HCT116 (cell line): ENCODE results near the gene CHI3L2. TPM values are rescaled to one million over a fixed set of nuclear protein-coding genes. Genes with fewer than 3 reads are reported as not detected.

Experiments
- ATAC-seq: fragments of 200-7000 bp; cut with Tn5 transposase; 2 replicates; pipeline ENCODE4 v1.9.1; 2020; ENCODE audit warnings: mild to moderate bottlenecking, moderate library complexity
- BruUV-seq: library from RNA; stranded (reverse); fragments of 400-500 nt; replicated peaks from 2 replicates; lab custom pipeline; 2021; lab: Mats Ljungman, UMichigan
- CTCF ChIA-PET: fragments of 300-600 bp; sonication (Branson Sonifier 250); formaldehyde crosslinking; loops from one replicate; lab custom pipeline; 2021; ENCODE audit warnings: antibody characterized with exemption; lab: Charles Lee
- POLR2A ChIA-PET: fragments of 300-600, 350-600 bp; sonication (Branson Sonifier 250); formaldehyde crosslinking; loops from one replicate; lab custom pipeline; 2021; ENCODE audit warnings: antibody characterized with exemption; lab: Charles Lee
- RAD21 ChIA-PET, 2 experiments: fragments of 300-600 bp; sonication (Branson Sonifier 250); formaldehyde crosslinking; loops; one replicate each; lab custom pipeline; 2023; ENCODE audit warnings: low total read pairs in 2 of 2; ENCODE audit not compliant: uncharacterized antibody in 2 of 2, unreplicated experiment in 2 of 2, low non-redundant PET in 1 of 2; lab: Charles Lee
- DNase-seq: peaks from one replicate; pipeline ENCODE4 v3.0.0-alpha.2; 2010; ENCODE audit warnings: low read depth, low spot score
- H2AFZ ChIP-seq: fragments of 200-600 bp; shearing (Covaris generic), sonication (generic); 2 replicates; pipeline ENCODE4 v1.6.1; 2017; ENCODE audit warnings: low read depth, mixed run types, mixed read lengths, antibody characterized with exemption, low read length; ENCODE audit not compliant: poor library complexity, severe bottlenecking
- H3K27ac ChIP-seq: 2 replicates; pipeline ENCODE4 v1.5.1; 2012; ENCODE audit warnings: low read depth, low read length
- H3K27me3 ChIP-seq: fragments of 200-600 bp; sonication (generic); 2 replicates; pipeline ENCODE4 v1.6.1; 2016; ENCODE audit warnings: mixed run types, low read length, mixed read lengths; ENCODE audit not compliant: insufficient read depth
- H3K36me3 ChIP-seq, 2 experiments: fragments of 200-500 bp in 1 of 2; fragments of 200-600 bp in 1 of 2; sonication (Bioruptor generic) in 1 of 2; sonication (generic) in 1 of 2; 2 replicates each; pipeline versions ENCODE4 v1.5.1 to v1.6.1; 2014 to 2016; ENCODE audit warnings: low read length in 2 of 2, inconsistent platforms in 1 of 2, mixed read lengths in 1 of 2, mixed run types in 1 of 2; ENCODE audit not compliant: insufficient read depth in 2 of 2, control insufficient read depth in 1 of 2
- H3K4me1 ChIP-seq, 2 experiments: fragments of 200-600 bp in 1 of 2; sonication (generic) in 1 of 2; 2 replicates each; pipeline versions ENCODE4 v1.5.1 to v1.6.1; 2012 to 2017; ENCODE audit warnings: low read length in 2 of 2, inconsistent platforms in 1 of 2, mild to moderate bottlenecking in 1 of 2, mixed read lengths in 1 of 2, mixed run types in 1 of 2, moderate library complexity in 1 of 2; ENCODE audit not compliant: insufficient read depth in 2 of 2, control insufficient read depth in 1 of 2
- H3K4me2 ChIP-seq: fragments of 200-600 bp; sonication (generic); 2 replicates; pipeline ENCODE4 v1.6.1; 2017; ENCODE audit warnings: mixed run types, low read length, mixed read lengths
- H3K4me3 ChIP-seq, 2 experiments: fragments of 200-600 bp in 1 of 2; sonication (generic) in 1 of 2; replicated peaks in 1 of 2; 2 replicates each; pipeline ENCODE4 v1.5.1; 2011 to 2016; ENCODE audit warnings: low read length in 2 of 2, control low read depth in 1 of 2, low read depth in 1 of 2, mild to moderate bottlenecking in 1 of 2, mixed read lengths in 1 of 2, mixed run types in 1 of 2
- H3K79me2 ChIP-seq: fragments of 200-600 bp; sonication (generic); 2 replicates; pipeline ENCODE4 v1.6.1; 2017; ENCODE audit warnings: mild to moderate bottlenecking, mixed run types, low read length, moderate library complexity, mixed read lengths; ENCODE audit not compliant: insufficient read depth
- H3K9ac ChIP-seq: fragments of 200-600 bp; sonication (generic); 2 replicates; pipeline ENCODE4 v1.6.1; 2016; ENCODE audit warnings: low read length, mixed read lengths
- H3K9me2 ChIP-seq: fragments of 200-600 bp; sonication (generic), shearing (Covaris generic); 2 replicates; pipeline ENCODE4 v1.6.1; 2017; ENCODE audit warnings: mixed run types, mild to moderate bottlenecking, moderate library complexity; ENCODE audit not compliant: insufficient read depth
- H3K9me3 ChIP-seq, 2 experiments: fragments of 200-500 bp in 1 of 2; fragments of 200-600 bp in 1 of 2; sonication (Bioruptor generic) in 1 of 2; sonication (generic) in 1 of 2; 2 replicates each; pipeline ENCODE4 v1.6.1; 2014 to 2017; ENCODE audit warnings: low read length in 2 of 2, mixed read lengths in 2 of 2, inconsistent platforms in 1 of 2, low read depth in 1 of 2, mild to moderate bottlenecking in 1 of 2, mixed run types in 1 of 2, moderate library complexity in 1 of 2; ENCODE audit not compliant: control insufficient read depth in 1 of 2, insufficient read depth in 1 of 2
- H4K20me1 ChIP-seq: fragments of 200-600 bp; sonication (generic), shearing (Covaris generic); 2 replicates; pipeline ENCODE4 v1.6.1; 2017; ENCODE audit warnings: mixed run types, mild to moderate bottlenecking, moderate library complexity; ENCODE audit not compliant: insufficient read depth
- ATF3 ChIP-seq: IDR thresholded peaks from 2 replicates; pipeline ENCODE4 v1.6.1; 2012
- CBX3 ChIP-seq: IDR thresholded peaks from 2 replicates; pipeline ENCODE4 v1.6.1; 2012; ENCODE audit warnings: low read depth
- CTCF ChIP-seq, 3 experiments: fragments of 200-600 bp in 1 of 3; sonication (generic) in 1 of 3; IDR thresholded peaks in 2 of 3; conservative IDR thresholded peaks in 1 of 3; 2 replicates each; pipeline ENCODE4 v1.5.1; 2012 to 2017; ENCODE audit warnings: low read depth in 2 of 3, low read length in 2 of 3, antibody characterized with exemption in 1 of 3, borderline replicate concordance in 1 of 3, control low read depth in 1 of 3, mild to moderate bottlenecking in 1 of 3, mixed read lengths in 1 of 3, mixed run types in 1 of 3, moderate library complexity in 1 of 3; ENCODE audit not compliant: insufficient read depth in 1 of 3
- EGR1 ChIP-seq: IDR thresholded peaks from 2 replicates; pipeline ENCODE4 v1.6.1; 2012; ENCODE audit warnings: low read depth
- FOSL1 ChIP-seq: IDR thresholded peaks from 2 replicates; pipeline ENCODE4 v1.6.1; 2012; ENCODE audit warnings: low read depth
- POLR2AphosphoS5 ChIP-seq: IDR thresholded peaks from 2 replicates; pipeline ENCODE4 v1.6.1; 2011; ENCODE audit warnings: mild to moderate bottlenecking, low read depth, low read length, moderate library complexity
- REST ChIP-seq: IDR thresholded peaks from 2 replicates; pipeline ENCODE4 v1.6.1; 2012; ENCODE audit warnings: low read depth
- SRF ChIP-seq: IDR thresholded peaks from 2 replicates; pipeline ENCODE4 v1.6.1; 2012; ENCODE audit warnings: low read depth
- TCF7L2 ChIP-seq: IDR thresholded peaks from 2 replicates; pipeline ENCODE4 v1.7.0; 2011; ENCODE audit warnings: borderline replicate concordance, inconsistent platforms; ENCODE audit not compliant: insufficient read depth, insufficient read length; ENCODE audit errors: extremely low read depth
- ZBTB33 ChIP-seq: IDR thresholded peaks from 2 replicates; pipeline ENCODE4 v1.6.1; 2011; ENCODE audit warnings: mild to moderate bottlenecking, low read length, moderate library complexity; ENCODE audit not compliant: insufficient replicate concordance; ENCODE audit errors: extremely low read depth
- intact Hi-C: fragments of 100-400 bp; cut with micrococcal nuclease; formaldehyde crosslinking; loops from 2 replicates; pipeline ENCODE4 v1.10.0; 2022
- total RNA-seq: library from RNA; stranded (reverse); gene quantifications from one replicate; pipeline ENCODE4 v1.2.1, GENCODE V29; 2021; ENCODE audit not compliant: unreplicated experiment

Gene CHI3L2
- total RNA-seq, 1 experiment from 2014 or later = not detected

- Histone ChIP-seq H3K4me1 (no peaks in the 10 kb centered on the region), H3K79me2 (no peaks in the 10 kb centered on the region), H3K4me3 (no peak overlapping the region), H3K36me3 (no peaks in the 10 kb centered on the region), H3K27ac (no peak overlapping the region), H3K4me2 (no peak overlapping the region), H3K27me3 (peaks cover 47% of the 10 kb centered on the region), H4K20me1 (no peaks in the 10 kb centered on the region), H2AFZ (no peak overlapping the region), H3K9ac (no peak overlapping the region), H3K9me3 (no peaks in the 10 kb centered on the region), H3K9me2 (no peaks in the 10 kb centered on the region)
- ATAC-seq (no peak), DNase-seq (no peak)
- ChIA-PET CTCF (no interaction called here), POLR2A (no interaction called here), RAD21 (no interaction called here)
- TF ChIP-seq FOSL1 (no peak), POLR2AphosphoS5 (no peak), EGR1 (no peak), ZBTB33 (no peak), SRF (no peak), CBX3 (no peak), REST (no peak), TCF7L2 (no peak), ATF3 (no peak), CTCF (IDR thresholded peaks at IDR 0.05 in 2 of 3, conservative IDR thresholded peaks at IDR 0.05 in 1 of 3; ENCODE audit: borderline replicate concordance in 1 of 3, insufficient read depth in 1 of 3, low read depth in 2 of 3, low read length in 2 of 3) (no peak)
- intact Hi-C loops = no loop called here
- BruUV-seq = no TSS peak
Measured at GRCh38 chr1:111252786-111253185, 25.3 kb downstream of the CHI3L2 start.
